GM15510 (cell line): ENCODE data around the gene TMEM59L.

Experiments used
- POLR2A ChIP-seq: IDR thresholded peaks from 3 replicates; pipeline ENCODE4 v1.6.1; 2011; ENCODE audit warnings: borderline replicate concordance; ENCODE audit not compliant: insufficient read length; ENCODE audit errors: extremely low read depth

TMEM59L gene

DNA sequence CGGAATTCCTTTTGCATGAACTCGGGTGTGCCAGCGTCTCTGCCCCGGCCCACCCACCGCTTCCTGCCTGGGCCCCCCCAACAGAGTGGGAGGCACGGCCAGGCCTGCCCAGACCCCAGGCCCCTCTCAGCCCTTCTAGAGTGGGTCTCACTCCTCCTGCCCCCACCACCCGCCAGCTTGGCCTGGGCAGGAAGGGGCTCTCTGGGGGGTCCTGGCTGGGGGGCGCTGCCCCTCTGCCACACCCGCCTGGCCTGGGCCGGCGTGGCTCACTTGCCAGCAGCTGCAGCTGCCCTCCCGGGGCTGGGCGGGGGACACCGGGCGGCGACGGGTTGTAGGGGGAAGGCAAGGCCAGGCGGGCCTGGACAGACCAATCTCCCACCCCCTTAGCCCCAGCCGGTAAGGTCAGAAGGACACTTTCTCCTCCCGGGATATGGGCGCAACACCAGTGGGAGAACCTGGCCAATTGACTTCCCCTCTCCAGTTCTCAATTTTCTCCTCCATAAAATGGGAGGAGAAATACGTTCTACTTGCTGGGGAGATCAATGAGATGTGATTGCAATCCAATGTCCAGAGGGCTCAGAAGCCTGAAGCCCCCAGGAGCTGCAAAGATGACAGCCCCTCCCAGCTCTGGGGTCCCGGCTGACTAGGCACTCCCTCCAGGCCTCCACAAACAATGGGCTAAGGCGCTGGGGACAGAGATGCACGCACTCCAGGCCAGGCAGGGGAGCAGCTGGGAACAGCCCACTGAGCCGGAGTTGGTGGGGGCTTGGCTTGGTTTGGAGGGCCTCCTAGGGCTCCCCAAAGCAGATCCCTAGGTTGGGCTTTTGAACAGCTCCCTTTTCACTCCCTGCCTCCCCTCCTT lies 8.5 kb upstream of the TMEM59L start:
- no peak for TF ChIP-seq POLR2A

DNA sequence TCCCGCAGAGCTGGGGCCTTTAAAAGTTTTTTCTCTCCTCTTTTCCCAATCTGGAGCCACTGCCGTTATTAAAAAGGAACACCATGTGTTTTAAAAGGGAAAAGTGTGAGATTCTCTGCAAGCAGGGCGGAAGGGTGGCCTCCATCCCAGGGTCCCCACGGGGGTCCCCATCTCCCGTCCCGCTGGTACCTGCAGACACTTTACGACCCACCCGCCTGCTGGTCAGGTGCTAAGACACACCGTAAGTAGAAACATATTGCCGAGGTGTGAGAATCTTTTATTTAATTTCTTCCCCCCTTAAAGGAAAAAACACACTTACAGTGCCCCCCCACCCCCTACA lies 7.9 kb upstream of the TMEM59L start:
- TF ChIP-seq POLR2A = no peak

DNA sequence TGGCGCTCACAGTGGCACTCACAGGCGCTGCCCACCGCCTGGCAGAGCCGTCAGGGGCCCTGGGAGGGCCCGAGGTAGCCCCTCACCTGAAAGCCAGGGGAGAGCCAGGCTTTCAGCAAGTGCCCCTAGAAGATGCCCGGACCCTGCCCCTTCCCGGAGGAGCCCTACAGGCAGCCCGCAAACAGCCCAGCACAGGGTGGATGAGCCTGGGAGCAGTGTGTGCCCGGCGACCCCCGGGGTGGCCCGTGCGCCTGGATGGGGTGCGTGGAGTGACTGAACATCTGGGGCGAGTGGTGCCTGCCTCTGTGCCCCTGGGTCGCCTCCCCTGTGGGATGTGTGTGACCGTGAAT lies 7.5 kb upstream of the TMEM59L start:
- TF ChIP-seq POLR2A = no peak

DNA sequence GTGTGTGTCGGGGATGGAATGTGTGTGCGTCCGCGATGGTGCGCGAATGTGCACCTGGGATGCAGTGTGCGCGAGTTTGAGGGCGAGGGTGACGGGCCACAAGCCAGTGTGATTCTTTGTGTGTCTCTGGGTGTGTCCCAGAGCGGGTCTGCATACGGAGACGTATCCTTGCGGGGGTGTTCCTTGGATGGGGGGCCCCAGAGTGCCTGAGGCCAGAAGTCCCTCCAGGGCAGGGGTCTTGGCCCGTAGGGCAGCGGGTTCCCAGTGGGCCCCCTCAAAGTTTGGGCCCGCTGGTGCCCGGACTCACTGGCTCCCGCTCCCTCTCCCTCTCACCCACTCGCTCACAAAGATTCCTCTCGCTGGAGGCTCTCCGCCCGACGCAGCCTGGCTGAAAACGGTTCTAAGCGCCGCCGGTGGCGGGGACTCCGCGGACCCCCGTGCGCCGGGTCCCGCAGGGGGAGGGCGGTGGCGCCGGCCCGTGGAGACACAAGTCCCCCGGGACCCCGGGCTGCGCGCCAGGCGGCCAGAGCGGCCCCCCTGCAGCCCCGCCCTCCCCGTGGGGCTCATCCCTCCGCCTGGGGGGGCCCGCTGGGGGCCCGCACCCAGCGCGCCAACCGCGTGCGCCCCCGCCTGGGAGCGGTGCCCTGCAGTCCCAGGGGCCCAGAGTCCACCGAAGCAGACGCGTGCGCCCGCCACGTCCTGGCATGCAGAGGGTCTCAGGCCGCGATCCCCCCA lies 7.0 kb upstream of the TMEM59L start:
- TF ChIP-seq POLR2A = no peak

DNA sequence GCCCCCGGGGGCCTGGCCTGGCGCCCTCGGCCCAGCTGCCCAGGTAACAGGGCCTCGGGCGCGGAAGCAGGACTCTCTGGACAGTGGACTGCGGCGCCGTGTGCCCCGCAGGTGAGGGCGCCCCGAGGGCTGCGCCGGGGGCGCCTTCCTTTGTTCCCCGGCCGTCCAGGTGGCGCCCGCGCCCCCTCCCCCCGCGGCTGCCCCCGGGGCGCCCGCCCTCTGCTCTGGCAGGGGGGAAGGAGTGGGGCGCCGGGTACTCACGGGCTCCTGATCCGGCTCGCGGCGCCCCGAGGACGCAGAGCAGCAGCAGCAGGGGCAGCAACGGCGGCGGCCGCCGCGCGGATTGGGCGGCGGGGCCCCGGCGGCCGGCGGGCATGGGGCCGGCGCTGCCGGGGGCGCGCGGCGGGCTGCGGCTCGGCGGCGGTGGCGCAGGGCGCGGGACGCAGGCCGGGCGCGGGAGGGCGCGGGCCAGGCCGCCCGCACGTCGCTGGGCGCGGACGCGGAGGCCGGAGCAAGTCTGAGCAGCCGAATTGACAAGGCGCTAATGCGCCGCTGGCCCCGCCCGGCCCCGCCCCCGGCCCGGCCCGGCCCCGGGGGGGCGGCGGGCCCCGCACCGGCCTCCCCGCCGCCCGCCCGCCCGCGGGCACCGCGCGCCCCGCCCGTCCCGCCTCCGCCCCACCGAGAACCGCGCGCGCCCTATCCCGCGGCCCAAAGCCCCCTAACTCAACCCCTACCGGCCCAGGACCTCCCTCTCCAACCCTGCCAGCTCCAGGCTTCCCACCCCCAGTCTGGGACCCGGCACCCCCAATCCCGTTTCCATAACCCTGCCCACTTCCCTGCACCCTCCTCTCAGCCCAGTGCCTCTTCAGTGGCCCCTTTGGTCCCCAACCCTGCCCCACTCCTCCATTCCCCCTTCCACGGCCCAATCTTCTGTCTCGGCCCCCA lies 6.1 kb upstream of the TMEM59L start, which contains the start of gene CRLF1:
CRLF1 (minus strand) TSS at position 519 of the 945 bp plus-strand sequence; CDS start at position 376, 143 bp downstream.
- no peak for TF ChIP-seq POLR2A

DNA sequence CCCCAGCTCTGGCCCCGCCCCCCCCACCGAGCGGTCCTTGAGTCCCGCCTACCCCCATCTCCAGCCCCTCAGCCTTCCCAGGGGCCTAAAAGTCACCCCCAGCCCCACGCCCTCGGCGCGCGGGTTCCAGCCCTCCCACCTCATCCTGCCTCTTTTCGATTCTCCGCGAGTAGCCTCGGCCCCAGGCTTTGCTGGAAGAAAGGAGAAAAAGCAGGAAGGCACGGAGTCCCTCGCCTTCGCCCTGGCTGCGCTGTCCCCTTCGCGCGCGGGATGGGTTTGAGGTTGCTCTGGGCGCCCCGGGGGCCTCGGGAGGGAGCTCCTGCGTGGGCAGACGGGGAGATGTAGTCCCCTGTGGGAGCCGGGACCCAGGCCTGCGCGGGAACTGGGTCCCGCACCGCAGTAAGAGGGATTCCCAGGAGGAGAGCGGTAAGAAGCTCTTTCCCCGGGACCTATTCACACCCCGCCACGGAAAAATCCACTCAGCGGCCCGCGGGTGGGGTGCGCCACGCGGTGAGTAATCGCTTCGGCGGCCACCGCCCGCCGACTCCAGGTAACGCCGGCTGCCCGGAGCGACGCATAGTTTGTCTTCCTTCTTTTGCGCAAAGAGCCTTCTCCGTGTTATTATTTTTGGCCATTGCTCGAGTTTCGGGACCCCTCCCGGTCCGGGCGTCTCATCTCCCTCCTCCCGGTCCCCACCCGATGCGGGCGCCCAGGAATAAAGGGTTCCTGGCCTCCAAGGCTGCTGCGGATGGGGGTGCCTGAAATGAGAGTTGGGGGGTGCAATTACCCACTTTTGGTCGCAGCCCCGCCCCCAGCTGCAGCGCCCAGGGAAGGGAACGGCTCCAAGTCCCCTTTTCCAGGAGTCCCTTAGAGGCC lies 5.2 kb upstream of the TMEM59L start:
- no peak for TF ChIP-seq POLR2A

DNA sequence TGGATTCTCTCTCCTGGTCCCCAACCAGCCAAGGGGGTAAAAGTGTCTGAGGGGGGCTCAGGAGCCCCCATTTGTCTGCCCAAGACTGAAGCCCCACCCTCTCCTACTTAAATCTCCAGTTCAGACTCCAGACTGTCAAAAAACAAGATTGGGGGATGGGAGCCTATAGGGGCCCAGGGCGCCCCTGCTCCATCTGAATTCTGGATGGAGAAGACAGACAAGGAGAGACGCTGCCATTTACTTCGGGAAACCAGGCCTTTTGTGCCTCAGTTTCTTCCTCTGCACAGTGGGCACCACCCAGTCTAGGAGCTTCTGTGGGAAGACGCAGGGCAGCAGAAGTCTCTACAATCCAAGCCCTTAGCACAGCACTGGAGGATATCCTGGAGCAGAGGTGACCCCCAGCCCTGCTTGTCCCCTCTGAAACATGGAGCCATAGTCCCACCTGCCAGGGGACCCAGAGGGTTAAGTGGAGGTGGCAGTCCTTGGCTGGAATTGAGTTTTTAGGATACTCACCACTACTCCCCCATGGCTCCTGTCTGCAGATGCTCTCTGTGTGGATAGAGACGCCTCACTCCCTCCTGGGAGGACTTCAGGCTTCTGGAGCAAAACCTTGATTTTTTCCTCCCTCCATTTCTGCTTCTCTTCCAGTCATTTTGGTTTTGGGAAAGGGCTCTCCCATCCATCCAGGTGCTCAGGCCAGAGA lies 4.4 kb upstream of the TMEM59L start:
- TF ChIP-seq POLR2A = no peak

DNA sequence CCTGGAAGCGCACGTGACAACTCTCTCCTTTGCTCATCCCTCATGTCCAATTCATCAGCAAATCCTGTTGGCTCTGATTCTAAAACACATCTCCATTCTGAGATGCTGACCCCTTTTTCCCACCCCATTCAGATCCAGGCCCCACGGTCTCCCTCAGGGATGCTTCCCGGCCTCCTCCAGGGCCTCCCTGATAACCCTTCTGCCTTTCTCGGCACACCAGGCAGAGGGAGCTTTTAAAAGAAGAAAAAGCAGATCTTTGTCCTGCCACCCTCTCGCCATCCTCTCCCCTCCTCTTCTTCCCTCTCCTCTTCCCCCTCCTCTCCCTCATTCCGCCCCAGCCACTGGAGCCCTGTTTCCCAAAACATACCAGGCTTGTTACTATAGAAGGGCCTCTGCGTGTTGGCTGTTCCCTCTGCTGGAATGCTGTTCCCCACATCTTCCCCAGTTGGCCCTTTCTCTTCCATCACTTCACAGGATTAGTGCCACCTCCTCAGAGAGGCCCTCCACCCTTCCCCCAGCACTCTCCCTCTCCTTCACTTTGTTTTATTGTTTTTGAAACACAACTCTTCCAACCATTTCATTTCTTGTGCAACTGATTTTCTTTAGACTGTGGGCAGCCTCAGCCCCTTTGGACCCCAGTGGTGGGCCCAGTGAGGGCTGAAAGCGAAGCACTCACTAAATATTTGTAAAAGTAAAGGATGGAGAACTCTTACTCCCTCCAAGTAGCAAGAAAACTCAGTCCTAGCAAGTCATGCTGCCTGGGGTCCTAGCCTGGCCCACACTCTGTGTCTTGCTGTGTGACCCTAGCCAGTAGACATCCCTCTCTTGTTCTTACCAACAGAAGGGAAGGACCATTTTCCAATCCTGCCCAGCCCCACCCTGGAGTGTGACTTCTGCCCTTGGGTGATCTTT lies 3.6 kb upstream of the TMEM59L start:
- TF ChIP-seq POLR2A = no peak

DNA sequence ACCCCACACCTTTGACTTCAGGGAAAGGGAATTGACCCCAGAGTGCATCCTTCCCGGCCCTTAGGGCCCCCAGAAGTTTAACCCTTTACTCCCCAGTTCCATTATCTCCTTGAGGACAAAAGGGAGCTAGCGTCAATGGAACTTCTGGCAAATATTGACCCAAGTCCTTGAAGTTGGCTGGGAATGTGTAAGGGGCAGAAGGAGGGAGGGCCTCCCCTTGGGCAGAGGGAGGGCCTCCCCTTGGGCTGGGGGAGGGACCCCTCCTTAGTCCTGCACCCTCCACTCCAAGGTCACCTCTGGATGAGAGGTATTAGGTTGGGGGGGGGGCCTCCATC lies 3.0 kb upstream of the TMEM59L start:
- no peak for TF ChIP-seq POLR2A

DNA sequence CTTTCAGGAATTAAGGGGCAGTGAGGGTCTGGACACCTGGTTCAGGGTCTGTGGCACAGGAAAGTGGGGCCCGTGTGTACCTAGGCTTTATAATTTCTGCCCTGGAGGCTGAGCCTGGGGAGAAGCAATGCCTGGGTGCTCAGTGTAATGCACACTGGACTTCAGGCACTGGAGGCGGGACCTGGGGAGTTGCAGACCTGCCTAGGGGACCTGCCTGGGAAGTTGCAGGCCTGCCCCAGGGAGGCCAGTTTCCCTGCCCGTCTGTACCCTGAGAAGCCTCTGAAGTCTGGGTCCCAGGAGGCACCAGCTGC lies 2.5 kb upstream of the TMEM59L start:
- TF ChIP-seq POLR2A = no peak

DNA sequence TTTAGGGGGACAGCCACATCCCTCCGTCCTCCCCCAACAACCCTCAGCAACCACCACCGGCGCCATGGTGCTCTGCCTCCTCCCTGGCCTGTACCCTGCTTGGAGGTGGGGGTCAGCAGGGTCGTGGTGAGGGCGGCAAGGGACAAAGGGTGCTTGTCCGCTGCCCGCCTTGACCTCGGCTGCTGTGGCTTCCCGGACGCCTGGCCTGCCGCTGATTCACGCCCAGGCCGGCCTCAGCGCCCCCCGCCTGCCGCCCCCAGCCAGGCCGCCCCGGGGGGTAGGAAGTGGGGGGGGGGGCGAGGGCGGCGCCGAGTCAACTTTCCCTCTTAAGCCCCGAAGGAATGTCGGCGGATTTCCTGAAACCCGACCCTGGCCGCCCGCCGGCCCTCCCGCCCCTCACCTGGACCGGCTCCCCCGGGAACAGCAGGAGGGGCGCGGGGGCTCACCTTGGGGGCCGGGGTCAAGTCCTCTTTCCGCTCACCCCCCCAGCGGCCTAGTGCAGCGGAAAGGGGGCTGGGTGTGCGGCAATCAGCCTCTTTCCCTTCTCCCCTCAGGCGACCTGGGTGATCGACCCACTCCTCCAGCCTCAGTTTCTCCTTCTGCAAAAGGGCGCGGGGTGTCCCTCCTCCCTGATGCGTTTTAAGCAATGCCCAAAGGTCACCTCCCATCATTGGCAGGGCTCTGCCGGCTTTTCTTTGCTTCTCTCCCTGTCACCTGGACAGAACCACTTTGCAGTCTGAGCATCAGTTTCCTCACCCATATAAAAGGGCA lies 1.9 kb upstream of the TMEM59L start:
- TF ChIP-seq POLR2A = no peak
